GM13976 (cell line): ENCODE measurements around the gene SHC3.

Experiments used
- DNase-seq: peaks from one replicate; pipeline ENCODE4 v3.0.0; 2012; ENCODE audit warnings: low spot score
- CTCF ChIP-seq: IDR thresholded peaks from 2 replicates; pipeline ENCODE4 v1.5.1; 2012; ENCODE audit warnings: borderline replicate concordance, mild to moderate bottlenecking; ENCODE audit not compliant: insufficient read depth; ENCODE audit errors: extremely low read depth, missing control alignments, control extremely low read depth
- in situ Hi-C: fragments of 300-500 bp; cut with MboI; formaldehyde crosslinking; loops from one replicate; pipeline ENCODE4 v1.12.0; 2022; ENCODE audit warnings: low sequenced_read_pairs, mixed read lengths, inconsistent platforms; ENCODE audit not compliant: unreplicated experiment

Gene SHC3

GRCh38 chr9:88996046-88996920, 182.3 kb downstream of the SHC3 start:
- TF ChIP-seq CTCF = no peak
- no peak for DNase-seq
- in situ Hi-C loops = no loop called here

GRCh38 chr9:88995627-88996026, 183.0 kb downstream of the SHC3 start:
- in situ Hi-C loops = no loop called here
- TF ChIP-seq CTCF = no peak
- no peak for DNase-seq

GRCh38 chr9:88995200-88995577, 183.4 kb downstream of the SHC3 start:
- in situ Hi-C loops = no loop called here
- DNase-seq = no peak
- TF ChIP-seq CTCF = no peak

GRCh38 chr9:88994469-88995199, 184.0 kb downstream of the SHC3 start:
- in situ Hi-C loops = no loop called here
- TF ChIP-seq CTCF = no peak
- no peak for DNase-seq

- no peak for TF ChIP-seq CTCF
- in situ Hi-C loops = no loop called here
Measured at GRCh38 chr9:88993871-88994460, 184.7 kb downstream of the SHC3 start.

GRCh38 chr9:88993327-88993726, 185.3 kb downstream of the SHC3 start:
- in situ Hi-C loops = no loop called here
- no peak for TF ChIP-seq CTCF
- no peak for DNase-seq

More at GRCh38 chr9:88993871-88994460, 184.7 kb downstream of the SHC3 start:
- DNase-seq = no peak
